Measurements from ENCODE around the gene CD2AP.

- TF ChIP-seq, protein P1, sequence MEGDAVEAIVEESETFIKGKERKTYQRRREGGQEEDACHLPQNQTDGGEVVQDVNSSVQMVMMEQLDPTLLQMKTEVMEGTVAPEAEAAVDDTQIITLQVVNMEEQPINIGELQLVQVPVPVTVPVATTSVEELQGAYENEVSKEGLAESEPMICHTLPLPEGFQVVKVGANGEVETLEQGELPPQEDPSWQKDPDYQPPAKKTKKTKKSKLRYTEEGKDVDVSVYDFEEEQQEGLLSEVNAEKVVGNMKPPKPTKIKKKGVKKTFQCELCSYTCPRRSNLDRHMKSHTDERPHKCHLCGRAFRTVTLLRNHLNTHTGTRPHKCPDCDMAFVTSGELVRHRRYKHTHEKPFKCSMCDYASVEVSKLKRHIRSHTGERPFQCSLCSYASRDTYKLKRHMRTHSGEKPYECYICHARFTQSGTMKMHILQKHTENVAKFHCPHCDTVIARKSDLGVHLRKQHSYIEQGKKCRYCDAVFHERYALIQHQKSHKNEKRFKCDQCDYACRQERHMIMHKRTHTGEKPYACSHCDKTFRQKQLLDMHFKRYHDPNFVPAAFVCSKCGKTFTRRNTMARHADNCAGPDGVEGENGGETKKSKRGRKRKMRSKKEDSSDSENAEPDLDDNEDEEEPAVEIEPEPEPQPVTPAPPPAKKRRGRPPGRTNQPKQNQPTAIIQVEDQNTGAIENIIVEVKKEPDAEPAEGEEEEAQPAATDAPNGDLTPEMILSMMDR (IDR thresholded peaks at IDR 0.05; ENCODE audit: insufficient read depth, low read depth, low read length): no peak
- TF ChIP-seq EZH2 (IDR thresholded peaks at IDR 0.05; ENCODE audit: insufficient read depth, low read length): no peak
These were observed 97.2 kb downstream of the CD2AP start for GRCh38 chr6:47574789-47575188.
